HCT116 (cell line): Measurements from ENCODE around the gene PLCL2. TPM values are rescaled to one million over a fixed set of nuclear protein-coding genes. Genes with fewer than 3 reads are reported as not detected.

Experiments
- ATAC-seq: fragments of 200-7000 bp; cut with Tn5 transposase; 2 replicates; pipeline ENCODE4 v1.9.1; 2020; ENCODE audit warnings: mild to moderate bottlenecking, moderate library complexity
- BruUV-seq: library from RNA; stranded (reverse); fragments of 400-500 nt; replicated peaks from 2 replicates; lab custom pipeline; 2021; lab: Mats Ljungman, UMichigan
- CTCF ChIA-PET: fragments of 300-600 bp; sonication (Branson Sonifier 250); formaldehyde crosslinking; loops from one replicate; lab custom pipeline; 2021; ENCODE audit warnings: antibody characterized with exemption; lab: Charles Lee
- POLR2A ChIA-PET: fragments of 300-600, 350-600 bp; sonication (Branson Sonifier 250); formaldehyde crosslinking; loops from one replicate; lab custom pipeline; 2021; ENCODE audit warnings: antibody characterized with exemption; lab: Charles Lee
- RAD21 ChIA-PET, 2 experiments: fragments of 300-600 bp; sonication (Branson Sonifier 250); formaldehyde crosslinking; loops; one replicate each; lab custom pipeline; 2023; ENCODE audit warnings: low total read pairs in 2 of 2; ENCODE audit not compliant: uncharacterized antibody in 2 of 2, unreplicated experiment in 2 of 2, low non-redundant PET in 1 of 2; lab: Charles Lee
- DNase-seq: peaks from one replicate; pipeline ENCODE4 v3.0.0-alpha.2; 2010; ENCODE audit warnings: low read depth, low spot score
- H2AFZ ChIP-seq: fragments of 200-600 bp; shearing (Covaris generic), sonication (generic); 2 replicates; pipeline ENCODE4 v1.6.1; 2017; ENCODE audit warnings: low read depth, mixed run types, mixed read lengths, antibody characterized with exemption, low read length; ENCODE audit not compliant: poor library complexity, severe bottlenecking
- H3K27ac ChIP-seq: 2 replicates; pipeline ENCODE4 v1.5.1; 2012; ENCODE audit warnings: low read depth, low read length
- H3K27me3 ChIP-seq: fragments of 200-600 bp; sonication (generic); 2 replicates; pipeline ENCODE4 v1.6.1; 2016; ENCODE audit warnings: mixed run types, low read length, mixed read lengths; ENCODE audit not compliant: insufficient read depth
- H3K36me3 ChIP-seq, 2 experiments: fragments of 200-500 bp in 1 of 2; fragments of 200-600 bp in 1 of 2; sonication (Bioruptor generic) in 1 of 2; sonication (generic) in 1 of 2; 2 replicates each; pipeline versions ENCODE4 v1.5.1 to v1.6.1; 2014 to 2016; ENCODE audit warnings: low read length in 2 of 2, inconsistent platforms in 1 of 2, mixed read lengths in 1 of 2, mixed run types in 1 of 2; ENCODE audit not compliant: insufficient read depth in 2 of 2, control insufficient read depth in 1 of 2
- H3K4me1 ChIP-seq, 2 experiments: fragments of 200-600 bp in 1 of 2; sonication (generic) in 1 of 2; 2 replicates each; pipeline versions ENCODE4 v1.5.1 to v1.6.1; 2012 to 2017; ENCODE audit warnings: low read length in 2 of 2, inconsistent platforms in 1 of 2, mild to moderate bottlenecking in 1 of 2, mixed read lengths in 1 of 2, mixed run types in 1 of 2, moderate library complexity in 1 of 2; ENCODE audit not compliant: insufficient read depth in 2 of 2, control insufficient read depth in 1 of 2
- H3K4me2 ChIP-seq: fragments of 200-600 bp; sonication (generic); 2 replicates; pipeline ENCODE4 v1.6.1; 2017; ENCODE audit warnings: mixed run types, low read length, mixed read lengths
- H3K4me3 ChIP-seq, 2 experiments: fragments of 200-600 bp in 1 of 2; sonication (generic) in 1 of 2; replicated peaks in 1 of 2; 2 replicates each; pipeline ENCODE4 v1.5.1; 2011 to 2016; ENCODE audit warnings: low read length in 2 of 2, control low read depth in 1 of 2, low read depth in 1 of 2, mild to moderate bottlenecking in 1 of 2, mixed read lengths in 1 of 2, mixed run types in 1 of 2
- H3K79me2 ChIP-seq: fragments of 200-600 bp; sonication (generic); 2 replicates; pipeline ENCODE4 v1.6.1; 2017; ENCODE audit warnings: mild to moderate bottlenecking, mixed run types, low read length, moderate library complexity, mixed read lengths; ENCODE audit not compliant: insufficient read depth
- H3K9ac ChIP-seq: fragments of 200-600 bp; sonication (generic); 2 replicates; pipeline ENCODE4 v1.6.1; 2016; ENCODE audit warnings: low read length, mixed read lengths
- H3K9me2 ChIP-seq: fragments of 200-600 bp; sonication (generic), shearing (Covaris generic); 2 replicates; pipeline ENCODE4 v1.6.1; 2017; ENCODE audit warnings: mixed run types, mild to moderate bottlenecking, moderate library complexity; ENCODE audit not compliant: insufficient read depth
- H3K9me3 ChIP-seq, 2 experiments: fragments of 200-500 bp in 1 of 2; fragments of 200-600 bp in 1 of 2; sonication (Bioruptor generic) in 1 of 2; sonication (generic) in 1 of 2; 2 replicates each; pipeline ENCODE4 v1.6.1; 2014 to 2017; ENCODE audit warnings: low read length in 2 of 2, mixed read lengths in 2 of 2, inconsistent platforms in 1 of 2, low read depth in 1 of 2, mild to moderate bottlenecking in 1 of 2, mixed run types in 1 of 2, moderate library complexity in 1 of 2; ENCODE audit not compliant: control insufficient read depth in 1 of 2, insufficient read depth in 1 of 2
- H4K20me1 ChIP-seq: fragments of 200-600 bp; sonication (generic), shearing (Covaris generic); 2 replicates; pipeline ENCODE4 v1.6.1; 2017; ENCODE audit warnings: mixed run types, mild to moderate bottlenecking, moderate library complexity; ENCODE audit not compliant: insufficient read depth
- ATF3 ChIP-seq: IDR thresholded peaks from 2 replicates; pipeline ENCODE4 v1.6.1; 2012
- CBX3 ChIP-seq: IDR thresholded peaks from 2 replicates; pipeline ENCODE4 v1.6.1; 2012; ENCODE audit warnings: low read depth
- CEBPB ChIP-seq: IDR thresholded peaks from 2 replicates; pipeline ENCODE4 v1.6.1; 2012; ENCODE audit warnings: low read depth
- EGR1 ChIP-seq: IDR thresholded peaks from 2 replicates; pipeline ENCODE4 v1.6.1; 2012; ENCODE audit warnings: low read depth
- ELF1 ChIP-seq: IDR thresholded peaks from 2 replicates; pipeline ENCODE4 v1.6.1; 2012; ENCODE audit warnings: low read depth, borderline replicate concordance
- FOSL1 ChIP-seq: IDR thresholded peaks from 2 replicates; pipeline ENCODE4 v1.6.1; 2012; ENCODE audit warnings: low read depth
- JUND ChIP-seq: IDR thresholded peaks from 2 replicates; pipeline ENCODE4 v1.6.1; 2012
- MAX ChIP-seq: IDR thresholded peaks from 2 replicates; pipeline ENCODE4 v1.6.1; 2012
- POLR2A ChIP-seq: IDR thresholded peaks from 2 replicates; pipeline ENCODE4 v1.7.0; 2011; ENCODE audit warnings: borderline replicate concordance; ENCODE audit not compliant: insufficient read depth, insufficient read length; ENCODE audit errors: extremely low read depth
- REST ChIP-seq: IDR thresholded peaks from 2 replicates; pipeline ENCODE4 v1.6.1; 2012; ENCODE audit warnings: low read depth
- SIN3A ChIP-seq: IDR thresholded peaks from 2 replicates; pipeline ENCODE4 v1.6.1; 2012; ENCODE audit warnings: low read depth
- SP1 ChIP-seq: IDR thresholded peaks from 2 replicates; pipeline ENCODE4 v1.6.1; 2012; ENCODE audit warnings: low read depth
- SRF ChIP-seq: IDR thresholded peaks from 2 replicates; pipeline ENCODE4 v1.6.1; 2012; ENCODE audit warnings: low read depth
- TCF7L2 ChIP-seq: IDR thresholded peaks from 2 replicates; pipeline ENCODE4 v1.7.0; 2011; ENCODE audit warnings: borderline replicate concordance, inconsistent platforms; ENCODE audit not compliant: insufficient read depth, insufficient read length; ENCODE audit errors: extremely low read depth
- YY1 ChIP-seq: IDR thresholded peaks from 2 replicates; pipeline ENCODE4 v1.6.1; 2011; ENCODE audit warnings: low read length, low read depth, moderate library complexity, mild to moderate bottlenecking; ENCODE audit not compliant: insufficient replicate concordance; ENCODE audit errors: extremely low read depth
- ZBTB33 ChIP-seq: IDR thresholded peaks from 2 replicates; pipeline ENCODE4 v1.6.1; 2011; ENCODE audit warnings: mild to moderate bottlenecking, low read length, moderate library complexity; ENCODE audit not compliant: insufficient replicate concordance; ENCODE audit errors: extremely low read depth
- ZFX ChIP-seq: fragments of 450-650 bp; IDR thresholded peaks from 2 replicates; pipeline ENCODE4 v1.6.1; 2017
- intact Hi-C: fragments of 100-400 bp; cut with micrococcal nuclease; formaldehyde crosslinking; loops from 2 replicates; pipeline ENCODE4 v1.10.0; 2022
- total RNA-seq: library from RNA; stranded (reverse); gene quantifications from one replicate; pipeline ENCODE4 v1.2.1, GENCODE V29; 2021; ENCODE audit not compliant: unreplicated experiment

Gene PLCL2
- total RNA-seq, 1 experiment from 2014 or later, result 2.2 TPM

GRCh38 chr3:16909802-16910201, 25.0 kb downstream of the PLCL2 start:
- ChIA-PET POLR2A (no interaction called here), CTCF (no interaction called here)

GRCh38 chr3:16910207-16910606, 25.5 kb downstream of the PLCL2 start:
- ChIA-PET CTCF (no interaction called here), POLR2A (no interaction called here), RAD21 (no interaction called here)
- DNase-seq (no peak), ATAC-seq (no peak)
- Histone ChIP-seq H4K20me1 (no peaks in the 10 kb centered on the region), H2AFZ (no peak overlapping the region), H3K27me3 (no peaks in the 10 kb centered on the region), H3K27ac (no peak overlapping the region), H3K9me3 (no peaks in the 10 kb centered on the region), H3K9ac (no peak overlapping the region), H3K79me2 (no peaks in the 10 kb centered on the region), H3K4me2 (no peak overlapping the region), H3K4me1 (peaks cover 20 to 22% of the 10 kb centered on the region in 2 experiments), H3K9me2 (no peaks in the 10 kb centered on the region), H3K36me3 (no peaks in the 10 kb centered on the region), H3K4me3 (no peak overlapping the region)
- no TSS peak for BruUV-seq
- intact Hi-C loops, result no loop called here
- TF ChIP-seq ATF3, result no peak
- no peak for TF ChIP-seq YY1
- no peak for TF ChIP-seq FOSL1
- no peak for TF ChIP-seq TCF7L2
- TF ChIP-seq CBX3, result no peak
- no peak for TF ChIP-seq REST
- no peak for TF ChIP-seq SRF
- TF ChIP-seq MAX, result no peak
- no peak for TF ChIP-seq ZFX
- TF ChIP-seq POLR2A, result no peak
- no peak for TF ChIP-seq SP1
- TF ChIP-seq EGR1, result no peak
- TF ChIP-seq ZBTB33, result no peak
- TF ChIP-seq SIN3A, result no peak
- no peak for TF ChIP-seq ELF1
- no peak for TF ChIP-seq JUND

More at GRCh38 chr3:16909802-16910201, 25.0 kb downstream of the PLCL2 start:
- no peaks in the 10 kb centered on the region for H3K36me3 ChIP-seq
- peaks cover 20 to 22% of the 10 kb centered on the region in 2 experiments for H3K4me1 ChIP-seq
- no TSS peak for BruUV-seq
- ATAC-seq, result no peak
- no peaks in the 10 kb centered on the region for H3K79me2 ChIP-seq
- TF ChIP-seq SIN3A (no peak), ELF1 (no peak), CEBPB (no peak), CBX3 (no peak)
- no peaks in the 10 kb centered on the region for H4K20me1 ChIP-seq
- DNase-seq, result no peak
- RAD21 ChIA-PET, result no interaction called here
- no peak overlapping the region for H3K4me2 ChIP-seq
- no peaks in the 10 kb centered on the region for H3K9me3 ChIP-seq
- H3K27me3 ChIP-seq, result no peaks in the 10 kb centered on the region
- H3K9me2 ChIP-seq, result no peaks in the 10 kb centered on the region
- H3K27ac ChIP-seq, result no peak overlapping the region
- intact Hi-C loops, result no loop called here
- H3K4me3 ChIP-seq, result no peak overlapping the region
- H2AFZ ChIP-seq, result no peak overlapping the region
- no peak overlapping the region for H3K9ac ChIP-seq
